ENCODE measurements around the gene OR2L8.

OR2L8 gene

GRCh38 chr1:247998811-247999210 lies 50.2 kb downstream of the OR2L8 start:
- no peak for DNase-seq

All from NCI-H2227 treated with DMSO at 0.1 percent for 48 hours (cell line).